Liver (tissue), 9 donors: ENCODE data around the gene TMEM50B. TPM values are rescaled to one million over a fixed set of nuclear protein-coding genes. Genes with fewer than 3 reads are reported as not detected.
A peak's percentile ranks its signal among the peaks of the same experiment; 100 is the strongest.

Experiments
- DNase-seq: peaks from one replicate; pipeline ENCODE4 v3.0.0-alpha.2; 2017; ENCODE audit warnings: low spot score
- H3K27ac ChIP-seq, 2 donors: one replicate each; pipeline ENCODE4 v1.7.0; 2013; ENCODE audit warnings: inconsistent platforms in 2 of 2, low read length in 2 of 2, control low read depth in 1 of 2, low read depth in 1 of 2, mild to moderate bottlenecking in 1 of 2
- H3K27me3 ChIP-seq, 4 donors: one replicate each; pipeline versions ENCODE4 v1.6.1 to v1.7.0; 2013; ENCODE audit warnings: low read length in 3 of 4, inconsistent platforms in 1 of 4, mild to moderate bottlenecking in 1 of 4, moderate library complexity in 1 of 4; ENCODE audit not compliant: control insufficient read depth in 4 of 4, insufficient read depth in 4 of 4
- H3K36me3 ChIP-seq, 4 donors: one replicate each; pipeline versions ENCODE4 v1.6.1 to v1.7.0; 2013; ENCODE audit warnings: low read length in 3 of 4, mild to moderate bottlenecking in 3 of 4, low read depth in 1 of 4, moderate library complexity in 1 of 4; ENCODE audit not compliant: control insufficient read depth in 4 of 4, insufficient read depth in 3 of 4
- H3K4me1 ChIP-seq, 4 donors: one replicate each; pipeline versions ENCODE4 v1.6.1 to v1.7.0; 2013; ENCODE audit warnings: low read length in 3 of 4, mild to moderate bottlenecking in 3 of 4, moderate library complexity in 1 of 4; ENCODE audit not compliant: control insufficient read depth in 4 of 4, insufficient read depth in 4 of 4
- H3K4me3 ChIP-seq, 3 donors: one replicate each; pipeline versions ENCODE4 v1.6.1 to v1.7.0; 2013; ENCODE audit warnings: low read length in 3 of 3, control low read depth in 1 of 3, low read depth in 1 of 3, mild to moderate bottlenecking in 1 of 3
- H3K9ac ChIP-seq, 2 donors: one replicate each; pipeline ENCODE4 v1.7.0; 2013; ENCODE audit warnings: low read length in 2 of 2, mild to moderate bottlenecking in 2 of 2, moderate library complexity in 2 of 2, control low read depth in 1 of 2, low read depth in 1 of 2
- H3K9me3 ChIP-seq, 4 donors: one replicate each; pipeline versions ENCODE4 v1.6.1 to v1.7.0; 2013; ENCODE audit warnings: low read length in 3 of 4; ENCODE audit not compliant: control insufficient read depth in 4 of 4
- ATF3 ChIP-seq: IDR thresholded peaks from 2 replicates; pipeline ENCODE4 v1.6.1; 2016; ENCODE audit warnings: antibody characterized with exemption
- CTCF ChIP-seq: fragments of 150-350 bp; IDR thresholded peaks from 2 replicates; pipeline ENCODE4 v1.5.1; 2017; ENCODE audit warnings: improper control_type of control experiment, low read depth, low read length; ENCODE audit not compliant: missing input control
- EGR1 ChIP-seq, 2 donors: IDR thresholded peaks; 2 replicates each; pipeline ENCODE4 v1.6.1; 2016 to 2018; ENCODE audit warnings: antibody characterized with exemption in 2 of 2, low read depth in 2 of 2
- FOXA1 ChIP-seq: IDR thresholded peaks from 2 replicates; pipeline ENCODE4 v1.6.1; 2016; ENCODE audit warnings: antibody characterized with exemption
- FOXA2 ChIP-seq: IDR thresholded peaks from 2 replicates; pipeline ENCODE4 v1.6.1; 2016; ENCODE audit warnings: antibody characterized with exemption
- GABPA ChIP-seq, 2 donors: IDR thresholded peaks in 1 of 2; conservative IDR thresholded peaks in 1 of 2; 2 replicates each; pipeline ENCODE4 v1.6.1; 2016; ENCODE audit warnings: antibody characterized with exemption in 2 of 2, mild to moderate bottlenecking in 1 of 2, moderate library complexity in 1 of 2
- HNF4A ChIP-seq, 2 donors: conservative IDR thresholded peaks; 2 replicates each; pipeline ENCODE4 v1.6.1; 2016; ENCODE audit warnings: antibody characterized with exemption in 2 of 2, mild to moderate bottlenecking in 2 of 2
- HNF4G ChIP-seq: IDR thresholded peaks from 2 replicates; pipeline ENCODE4 v1.6.1; 2016; ENCODE audit warnings: antibody characterized with exemption
- JUND ChIP-seq, 2 donors: IDR thresholded peaks; 2 replicates each; pipeline ENCODE4 v1.6.1; 2016; ENCODE audit warnings: antibody characterized with exemption in 2 of 2
- MAX ChIP-seq: IDR thresholded peaks from 2 replicates; pipeline ENCODE4 v1.6.1; 2016; ENCODE audit warnings: antibody characterized with exemption
- NR2F2 ChIP-seq: IDR thresholded peaks from 2 replicates; pipeline ENCODE4 v1.6.1; 2016; ENCODE audit warnings: antibody characterized with exemption
- RAD21 ChIP-seq, 2 donors: IDR thresholded peaks; 2 replicates each; pipeline ENCODE4 v1.6.1; 2016; ENCODE audit warnings: antibody characterized with exemption in 2 of 2, mild to moderate bottlenecking in 2 of 2
- REST ChIP-seq: IDR thresholded peaks from 2 replicates; pipeline ENCODE4 v1.6.1; 2016; ENCODE audit warnings: antibody characterized with exemption, mild to moderate bottlenecking
- RXRA ChIP-seq, 2 donors: IDR thresholded peaks; 2 replicates each; pipeline ENCODE4 v1.6.1; 2017 to 2018; ENCODE audit warnings: antibody characterized with exemption in 2 of 2, mild to moderate bottlenecking in 1 of 2
- SP1 ChIP-seq: IDR thresholded peaks from 2 replicates; pipeline ENCODE4 v1.6.1; 2018; ENCODE audit warnings: antibody characterized with exemption, mild to moderate bottlenecking
- TAF1 ChIP-seq: conservative IDR thresholded peaks from 2 replicates; pipeline ENCODE4 v1.6.1; 2016; ENCODE audit warnings: antibody characterized with exemption, mild to moderate bottlenecking
- YY1 ChIP-seq: IDR thresholded peaks from 2 replicates; pipeline ENCODE4 v1.6.1; 2016; ENCODE audit warnings: antibody characterized with exemption, mild to moderate bottlenecking
- ZBTB33 ChIP-seq: IDR thresholded peaks from 2 replicates; pipeline ENCODE4 v1.6.1; 2016; ENCODE audit warnings: antibody characterized with exemption
- WGBS: extraction: QIAGEN DNeasy Blood & Tissue Kit; methylation state at CpG from one replicate; pipeline ENCODE4 v1.1.7; 2013; 5-methylcytosine and 5-hydroxymethylcytosine counted together
- polyA plus RNA-seq, 2 donors: library from polyadenylated mRNA; stranded (reverse) in 1 of 2; unstranded in 1 of 2; fragments of 200-250 nt in 1 of 2; fragments of >200 nt in 1 of 2; fragmentation: Nextera tagmentation in 1 of 2; extraction: Ambion mirVana in 1 of 2; gene quantifications; one replicate each; pipeline versions ENCODE4 v1.2.1 to v1.2.3, GENCODE V29; 2013 to 2015
- total RNA-seq, 2 donors: library from RNA; depleted of rRNA; stranded (reverse); fragments of >200 nt; gene quantifications; one replicate each; pipeline ENCODE4 v1.2.3, GENCODE V29; 2014
- donor health status: healthy.
- donor health status: healthy.
- donor health status: healthy.
- donor health status: healthy.
- donor health status: healthy.

TMEM50B gene
- total RNA-seq: 10 to 100 TPM; 28.1 to 31.8 TPM
- polyA plus RNA-seq: 10 to 100 TPM; 11.8 to 31.8 TPM

GRCh38 chr21:33479679-33480480 is at the start of gene TMEM50B:
TSS of gene TMEM50B (minus strand) at chr21:33479974. CDS start at chr21:33468885, 11,089 bp downstream.
- under 1% methylated on average over 93 of the region's 93 CpGs for WGBS
- peak within 1 kb of the TSS; percentile 66 to 96 (median 91) for H3K4me3 ChIP-seq
- no peaks in the 10 kb centered on the region for H3K27me3 ChIP-seq
- peaks cover 2 to 13% (median 7%) of the 10 kb centered on the region in 4 donors for H3K4me1 ChIP-seq
- H3K9ac ChIP-seq: peak within 1 kb of the TSS; percentile 93 to 97
- H3K36me3 ChIP-seq: no peaks in the 10 kb centered on the region
- TF ChIP-seq YY1: peak; percentile 66
- peak; percentile 89 to 93 for TF ChIP-seq EGR1 (IDR thresholded peaks at IDR 0.05; ENCODE audit: low read depth in 2 of 2)
- no peak for TF ChIP-seq ZBTB33
- TF ChIP-seq ATF3: no peak
- TF ChIP-seq SP1: peak; percentile 44
- peak; percentile 8 for TF ChIP-seq FOXA2
- peak; percentile 90 for TF ChIP-seq TAF1
- no peak for TF ChIP-seq MAX
- peak; percentile 46 to 61 for TF ChIP-seq RAD21 (IDR thresholded peaks at IDR 0.05)
- TF ChIP-seq GABPA (IDR thresholded peaks at IDR 0.05 in 1 of 2, conservative IDR thresholded peaks at IDR 0.05 in 1 of 2): no peak
- TF ChIP-seq HNF4G: no peak
- TF ChIP-seq JUND (IDR thresholded peaks at IDR 0.05): no peak
- TF ChIP-seq HNF4A (conservative IDR thresholded peaks at IDR 0.05): no peak
- TF ChIP-seq CTCF: peak; percentile 49
- no peak for TF ChIP-seq RXRA (IDR thresholded peaks at IDR 0.05)
- TF ChIP-seq FOXA1: no peak
- peak; percentile 92 for TF ChIP-seq REST
- TF ChIP-seq NR2F2: no peak
- H3K9me3 ChIP-seq: no peaks in the 10 kb centered on the region
- peak; percentile 99 for DNase-seq
- H3K27ac ChIP-seq: peak within 1 kb of the TSS; percentile 93 to 96
